GM18951 (cell line): ENCODE measurements around the gene C1orf53.
"Not testable (repeated sequence)": the region's sequence is repeated elsewhere in the genome, so short reads cannot be mapped to it uniquely, and the experiment has no call there.

ENCODE experiments used
- POLR2A ChIP-seq: IDR thresholded peaks from 4 replicates; pipeline ENCODE4 v1.6.1; 2011; ENCODE audit warnings: mild to moderate bottlenecking; ENCODE audit not compliant: insufficient read length, insufficient read depth; ENCODE audit errors: extremely low read depth
- in situ Hi-C: fragments of 300-500 bp; cut with MboI; formaldehyde crosslinking; loops from one replicate; pipeline ENCODE4 v1.12.0; 2022; ENCODE audit warnings: low sequenced_read_pairs, mixed read lengths, inconsistent platforms; ENCODE audit not compliant: unreplicated experiment

Gene C1orf53

DNA sequence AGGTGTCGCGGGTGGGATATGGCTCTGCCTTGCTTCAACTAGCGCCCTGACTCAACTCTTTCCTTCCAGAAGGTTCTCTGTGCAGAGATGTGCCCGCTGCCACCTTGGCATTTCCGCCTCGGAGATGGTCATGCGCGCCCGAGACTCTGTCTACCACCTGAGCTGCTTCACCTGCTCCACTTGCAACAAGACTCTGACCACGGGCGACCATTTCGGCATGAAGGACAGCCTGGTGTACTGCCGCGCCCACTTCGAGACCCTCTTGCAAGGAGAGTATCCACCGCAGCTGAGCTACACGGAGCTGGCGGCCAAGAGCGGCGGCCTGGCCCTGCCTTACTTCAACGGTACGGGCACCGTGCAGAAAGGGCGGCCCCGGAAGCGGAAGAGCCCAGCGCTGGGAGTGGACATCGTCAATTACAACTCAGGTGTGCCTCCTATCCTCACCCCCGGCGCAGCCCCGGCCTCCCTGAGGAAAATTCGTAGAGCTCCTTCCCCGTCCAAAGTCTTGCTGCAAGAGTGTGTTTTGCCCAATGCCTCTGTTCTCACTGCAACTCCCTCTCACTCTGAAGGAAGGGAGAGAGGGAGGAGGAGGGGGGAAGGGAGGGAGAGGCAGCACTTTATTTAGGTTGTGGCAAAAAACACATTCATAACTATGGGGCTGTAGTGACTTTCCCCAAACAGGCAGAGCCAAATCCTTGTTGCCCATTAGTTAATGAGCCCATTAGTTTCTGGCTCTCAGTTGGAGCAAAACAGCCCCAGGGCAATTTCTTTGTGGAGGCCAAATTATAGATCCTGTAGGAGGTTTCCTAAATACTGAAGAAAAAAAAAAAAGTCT is 19.0 kb downstream of the C1orf53 start:
- in situ Hi-C loops = no loop called here
- TF ChIP-seq POLR2A = no peak

DNA sequence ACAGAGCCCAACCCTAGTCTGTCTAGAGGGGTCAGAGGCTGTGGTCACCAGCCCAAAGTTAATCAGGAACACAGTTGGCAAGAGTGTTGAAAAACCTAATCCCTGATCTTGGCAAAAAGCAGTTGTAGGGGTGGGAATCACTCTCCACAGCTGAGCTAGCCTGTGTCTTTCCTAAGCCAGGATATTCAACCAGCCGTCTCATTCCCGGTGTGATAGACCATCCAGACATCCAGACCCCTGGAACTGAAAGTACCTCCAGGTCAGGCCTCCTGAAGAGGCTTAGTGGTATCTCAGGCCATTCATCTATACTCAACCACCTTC is 19.6 kb downstream of the C1orf53 start:
- in situ Hi-C loops = no loop called here
- no peak for TF ChIP-seq POLR2A

DNA sequence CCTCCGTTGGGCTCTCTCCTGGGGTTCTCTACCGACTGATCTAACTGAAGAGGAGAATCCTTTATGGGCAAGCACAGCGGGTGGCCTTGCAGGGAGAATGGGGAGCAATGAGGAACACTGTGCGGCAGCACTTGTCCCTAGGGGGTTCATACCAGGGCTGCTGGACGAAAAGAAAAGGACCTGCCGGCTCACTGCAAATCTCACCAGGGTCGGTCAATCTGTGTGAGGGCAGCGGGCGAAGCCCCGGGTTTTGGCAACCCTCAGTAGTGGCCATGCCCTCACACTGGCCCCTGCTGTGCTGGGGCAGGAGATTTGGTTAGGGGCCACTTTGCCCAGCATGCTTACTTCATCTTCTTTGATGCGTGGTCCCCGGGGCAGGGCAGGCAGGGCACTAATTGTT is 20.6 kb downstream of the C1orf53 start:
- TF ChIP-seq POLR2A = no peak
- in situ Hi-C loops = no loop called here

DNA sequence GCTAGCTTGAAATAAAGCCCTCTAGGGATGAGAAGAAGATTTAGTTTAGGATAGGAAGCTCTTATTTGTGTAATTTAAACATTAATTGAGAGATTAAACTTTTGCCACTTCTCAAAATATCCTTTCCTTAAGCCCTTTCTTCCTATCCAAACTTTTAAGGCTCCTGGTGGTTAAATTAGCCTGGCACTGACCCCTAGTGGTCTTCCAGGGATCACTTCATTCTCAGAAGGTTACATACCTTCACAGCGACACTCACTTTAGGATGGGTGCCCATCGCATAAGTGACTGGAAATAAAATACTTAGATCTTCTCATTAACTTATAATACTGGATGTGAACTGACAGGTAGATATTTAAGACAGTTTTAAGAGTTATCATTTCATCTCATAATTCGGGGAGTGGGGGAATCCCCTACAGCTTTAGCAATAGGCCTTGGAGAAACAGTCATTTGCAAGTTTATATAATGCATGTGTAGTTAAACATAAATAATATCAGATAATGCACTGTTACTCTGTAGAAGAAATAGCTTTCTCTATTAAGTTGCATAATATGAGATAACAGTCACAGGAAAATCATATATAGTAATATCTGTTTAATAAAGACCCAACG is 22.2 kb downstream of the C1orf53 start:
- in situ Hi-C loops = no loop called here
- TF ChIP-seq POLR2A = no peak

DNA sequence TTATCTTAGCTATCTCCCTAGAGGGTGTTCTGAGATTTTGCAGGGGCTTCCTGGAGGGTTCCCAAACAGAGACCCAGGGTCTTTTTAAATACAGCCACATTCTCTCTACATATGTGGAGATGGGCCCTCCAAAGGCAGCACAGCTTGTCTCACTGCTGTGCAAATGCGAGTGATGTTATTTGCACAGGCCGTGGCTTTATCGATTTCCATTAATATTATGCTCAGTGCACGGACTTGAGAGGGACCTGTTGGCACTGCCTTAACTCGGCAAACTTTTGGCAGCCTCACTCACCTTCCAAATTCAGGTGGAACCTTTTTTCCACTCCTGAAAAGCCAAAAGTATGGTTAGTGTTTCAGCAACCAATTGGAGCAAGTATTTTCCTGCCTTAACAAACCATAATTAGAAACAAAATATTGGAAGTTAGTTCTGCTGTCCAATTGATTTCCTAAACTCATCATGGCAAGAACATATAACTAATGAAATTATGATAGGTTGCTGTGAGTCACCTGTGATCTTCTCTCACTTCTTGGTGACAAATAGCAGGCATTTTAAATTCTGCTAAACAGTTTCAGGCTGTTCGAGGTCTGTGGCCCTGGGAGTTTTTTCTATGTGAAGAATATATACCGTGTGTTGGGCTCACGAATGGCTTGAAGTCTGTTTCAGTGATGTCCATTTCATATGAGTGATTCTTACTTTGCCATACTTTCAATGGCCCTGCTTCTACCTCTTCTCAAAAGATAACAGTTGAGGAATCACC is 25.7 kb downstream of the C1orf53 start:
- no peak for TF ChIP-seq POLR2A
- in situ Hi-C loops = no loop called here

DNA sequence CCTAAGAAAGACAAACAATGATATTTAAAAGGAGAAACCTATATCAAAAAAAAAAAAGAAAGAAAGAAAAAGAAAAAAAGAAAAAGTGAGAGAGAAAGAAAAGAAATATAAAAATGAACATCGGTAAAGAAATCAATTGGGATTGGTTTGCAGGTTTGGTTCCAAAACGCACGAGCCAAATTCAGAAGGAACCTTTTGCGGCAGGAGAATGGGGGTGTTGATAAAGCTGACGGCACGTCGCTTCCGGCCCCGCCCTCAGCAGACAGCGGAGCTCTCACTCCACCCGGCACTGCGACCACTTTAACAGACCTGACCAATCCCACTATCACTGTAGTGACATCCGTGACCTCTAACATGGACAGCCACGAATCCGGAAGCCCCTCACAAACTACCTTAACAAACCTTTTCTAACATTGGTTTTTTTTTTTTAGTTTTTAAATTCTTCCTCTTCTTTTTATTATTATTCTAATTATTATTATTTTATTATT is 26.5 kb downstream of the C1orf53 start:
- in situ Hi-C loops = no loop called here
- TF ChIP-seq POLR2A = no peak

DNA sequence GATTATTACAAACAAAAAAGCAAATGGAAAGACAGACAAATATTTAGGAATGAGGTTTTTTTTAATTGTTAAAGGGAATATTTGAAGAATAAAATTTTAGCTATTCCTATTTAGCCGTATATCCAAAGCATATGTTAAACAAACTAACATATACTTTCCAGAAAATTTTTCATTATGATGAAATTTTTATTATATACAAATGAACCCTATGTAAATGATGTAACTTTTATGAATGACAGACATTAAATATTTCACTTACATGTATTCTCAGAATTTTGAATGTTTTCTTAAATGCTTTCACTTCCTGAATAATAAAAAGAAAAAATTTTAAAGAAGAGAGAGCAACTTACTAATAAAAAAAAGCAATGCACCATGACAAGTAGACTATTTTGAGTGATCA is 30.6 kb downstream of the C1orf53 start:
- in situ Hi-C loops = no loop called here
- TF ChIP-seq POLR2A = no peak

DNA sequence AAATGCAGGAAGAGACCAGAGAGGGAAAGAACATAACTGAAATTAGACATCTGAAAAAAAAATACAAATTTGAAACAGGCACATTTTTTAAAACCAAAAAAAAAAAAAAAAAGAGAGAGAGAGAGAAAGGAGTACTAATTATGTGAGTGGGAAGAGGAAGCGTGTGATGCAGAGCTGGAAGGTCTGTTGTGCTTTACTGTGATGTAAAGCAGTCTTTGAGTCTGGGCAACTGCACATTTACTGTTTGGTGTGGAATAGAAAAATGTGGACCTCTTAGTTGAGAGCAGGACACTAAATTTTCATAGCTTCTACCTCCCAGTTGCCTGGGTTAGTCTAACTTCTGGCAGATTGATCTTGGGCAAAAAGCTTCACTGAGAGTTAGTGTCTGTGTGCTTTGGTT is 31.2 kb downstream of the C1orf53 start:
- in situ Hi-C loops = no loop called here
- no peak for TF ChIP-seq POLR2A

DNA sequence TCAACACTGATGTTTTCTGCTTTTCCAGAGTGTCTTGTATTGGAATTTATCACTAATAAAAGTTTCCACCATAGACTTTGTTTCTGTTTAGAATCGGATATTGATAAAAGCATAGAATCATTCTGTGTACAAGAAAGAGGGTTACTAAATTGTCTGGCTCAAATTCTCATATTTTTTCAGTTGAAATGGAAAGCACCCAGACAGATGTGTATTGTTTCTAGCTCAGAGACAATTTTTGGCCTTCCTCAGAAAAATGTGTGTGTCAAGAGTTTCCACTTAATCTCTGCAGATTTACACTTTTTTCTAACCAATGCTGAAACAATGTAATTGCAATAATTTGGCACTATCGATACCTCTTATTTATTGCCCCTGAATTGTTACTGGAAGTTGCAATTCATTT is 35.0 kb downstream of the C1orf53 start:
- in situ Hi-C loops = no loop called here
- no peak for TF ChIP-seq POLR2A

DNA sequence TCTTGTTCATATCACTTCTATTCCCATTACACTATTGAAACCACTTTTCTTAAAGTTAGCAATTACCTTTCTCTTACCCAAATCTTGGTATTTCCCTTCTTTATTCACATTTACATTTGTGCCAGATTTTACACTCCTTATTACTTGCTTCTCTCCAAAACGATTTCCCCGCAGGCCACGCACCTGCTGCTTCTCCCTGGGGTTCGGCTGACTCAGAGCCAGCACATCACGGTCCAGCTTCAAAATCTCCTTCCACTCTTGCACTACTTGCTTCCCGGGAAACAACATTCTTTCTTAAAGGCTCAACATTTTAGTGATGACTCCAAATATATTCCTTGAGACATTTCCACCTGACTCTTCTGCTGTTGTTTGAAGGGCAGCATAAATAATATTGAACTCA is 35.5 kb downstream of the C1orf53 start:
- in situ Hi-C loops = no loop called here
- TF ChIP-seq POLR2A = no peak

DNA sequence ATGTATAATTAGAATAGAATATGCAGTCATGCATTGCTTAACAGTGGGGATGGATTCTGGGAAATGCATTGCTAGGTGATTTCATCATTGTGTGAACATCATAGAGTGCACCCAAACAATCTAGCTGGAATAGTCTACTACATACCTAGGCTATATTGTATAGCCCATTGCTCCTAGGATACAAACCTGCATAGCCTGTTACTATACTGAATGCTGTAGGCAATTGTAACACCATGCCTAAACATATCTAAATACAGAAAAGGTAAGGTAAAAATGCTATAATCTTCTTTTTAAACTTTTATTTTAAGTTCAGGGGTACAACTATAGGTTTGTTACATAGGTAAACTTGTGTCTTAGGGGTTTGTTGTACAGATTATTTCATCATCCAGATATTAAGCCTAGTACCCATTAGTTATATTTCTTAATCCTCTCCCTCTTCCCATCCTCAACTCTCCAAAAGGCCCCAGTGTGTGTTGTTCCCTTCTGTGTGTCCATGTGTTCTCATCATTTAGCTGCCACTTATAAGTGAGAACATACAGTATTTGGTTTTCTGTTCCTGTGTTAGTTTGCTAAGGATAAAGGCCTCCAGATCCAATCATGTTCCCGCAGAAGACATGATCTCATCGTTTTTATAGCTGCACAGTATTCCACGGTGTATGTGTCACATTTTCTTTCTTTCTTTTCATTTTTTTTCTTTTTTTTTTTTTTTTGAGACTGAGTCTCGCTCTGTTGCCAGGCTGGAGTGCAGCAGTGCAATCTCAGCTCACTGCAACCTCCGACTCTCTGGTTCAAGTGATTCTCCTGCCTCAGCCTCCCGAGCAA is 36.9 kb downstream of the C1orf53 start:
- in situ Hi-C loops = not testable (repeated sequence)

DNA sequence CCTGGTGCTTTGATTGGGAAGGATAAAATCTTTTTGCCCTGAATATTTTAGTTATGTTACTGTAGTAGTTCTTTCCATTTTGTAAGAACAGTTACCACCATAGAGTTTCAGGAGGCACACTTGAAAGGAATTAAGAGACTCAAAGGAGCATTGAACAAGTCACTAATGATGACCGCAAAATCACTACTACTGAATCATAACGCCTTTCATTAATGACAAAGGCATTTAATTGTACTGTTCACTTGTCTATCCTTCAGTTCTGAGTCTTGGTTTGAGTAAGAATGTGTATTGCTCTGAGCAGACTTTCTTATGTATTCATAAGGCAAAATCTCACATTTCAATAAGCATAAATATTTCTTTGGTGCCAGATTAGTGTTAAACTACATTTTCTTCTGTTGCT is 39.6 kb downstream of the C1orf53 start:
- in situ Hi-C loops = no loop called here
- TF ChIP-seq POLR2A = no peak

DNA sequence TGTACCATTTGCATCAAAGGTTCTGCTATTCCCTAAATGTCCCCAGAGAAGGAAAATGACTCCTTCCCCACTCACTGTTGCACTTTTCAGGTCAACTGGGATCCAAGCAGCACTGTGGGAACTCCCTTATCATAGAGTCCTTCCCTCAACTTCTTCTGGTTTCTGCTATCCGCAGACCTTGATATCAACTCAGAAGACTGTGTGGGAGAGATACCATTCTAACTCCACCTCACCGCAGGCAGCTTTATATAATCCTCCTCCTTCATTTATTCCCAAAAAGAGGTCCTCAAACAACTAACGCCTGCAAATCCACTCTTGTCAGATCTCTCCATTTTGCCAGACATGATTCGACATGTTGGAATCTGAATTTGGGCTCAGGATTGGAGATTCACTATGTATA is 42.1 kb downstream of the C1orf53 start:
- in situ Hi-C loops = no loop called here
- TF ChIP-seq POLR2A = no peak
